HPDE6-E6E7 (cell line): ENCODE measurements around the gene MTHFD2L.
"Not testable (repeated sequence)": the region's sequence is repeated elsewhere in the genome, so short reads cannot be mapped to it uniquely, and the experiment has no call there.

Experiments
- DNase-seq: peaks from one replicate; pipeline ENCODE4 v3.0.0; 2011; ENCODE audit warnings: missing footprints; ENCODE audit errors: extremely low spot score

Gene MTHFD2L

GRCh38 chr4:74335341-74336021, 177.6 kb downstream of the MTHFD2L start:
- DNase-seq, result no peak

GRCh38 chr4:74338792-74339333, 180.9 kb downstream of the MTHFD2L start:
- DNase-seq, result no peak

- no peak for DNase-seq
Measured at GRCh38 chr4:74339501-74339900, 181.6 kb downstream of the MTHFD2L start.

- not testable (repeated sequence) for DNase-seq
Measured at GRCh38 chr4:74340421-74340820, 182.5 kb downstream of the MTHFD2L start.

DNA sequence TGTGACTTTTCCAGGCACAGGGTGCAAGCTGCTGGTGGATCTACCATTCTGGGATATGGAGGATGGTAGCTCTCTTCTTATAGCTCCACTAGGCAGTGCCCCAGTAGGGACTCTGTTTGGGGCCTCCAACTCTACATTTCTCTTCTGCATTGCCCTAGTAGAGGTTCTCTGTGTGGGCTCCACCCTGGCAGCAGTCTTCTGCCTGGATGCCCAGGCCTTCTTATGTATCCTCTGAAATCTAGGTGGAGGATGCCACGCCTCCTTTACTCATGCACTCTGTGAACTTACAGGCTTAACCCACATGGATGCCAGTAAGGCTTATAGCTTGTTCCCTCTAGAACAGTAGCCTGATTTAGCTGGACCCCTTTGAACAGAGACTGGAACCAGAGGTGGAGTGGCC, 186.1 kb downstream of the MTHFD2L start:
- no peak for DNase-seq
